ENCODE results near the gene NECTIN2.
A peak's percentile ranks its signal among the peaks of the same experiment; 100 is the strongest.
"Not testable (repeated sequence)": the region's sequence is repeated elsewhere in the genome, so short reads cannot be mapped to it uniquely, and the experiment has no call there.

The NECTIN2 gene

DNA sequence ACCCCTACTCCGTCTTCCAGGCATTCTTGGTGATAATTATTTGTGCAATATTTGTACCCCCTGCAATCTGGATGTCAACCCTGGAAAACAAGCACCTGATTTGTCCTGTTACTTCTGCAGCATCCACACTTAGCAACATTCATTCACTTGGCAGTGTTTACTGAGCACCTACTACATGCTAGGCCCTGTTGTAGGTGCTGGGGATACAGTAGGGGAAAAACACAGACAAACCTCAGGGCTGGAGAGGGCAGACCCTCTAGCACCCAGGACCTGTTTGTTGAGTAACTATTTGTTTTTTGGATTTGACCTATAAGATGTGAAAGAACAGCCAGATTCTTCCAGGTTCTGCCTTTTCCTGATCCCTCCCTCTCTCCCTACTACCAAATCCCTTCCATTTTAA lies 9.5 kb downstream of the NECTIN2 start:
- DNase-seq, result no peak

DNA sequence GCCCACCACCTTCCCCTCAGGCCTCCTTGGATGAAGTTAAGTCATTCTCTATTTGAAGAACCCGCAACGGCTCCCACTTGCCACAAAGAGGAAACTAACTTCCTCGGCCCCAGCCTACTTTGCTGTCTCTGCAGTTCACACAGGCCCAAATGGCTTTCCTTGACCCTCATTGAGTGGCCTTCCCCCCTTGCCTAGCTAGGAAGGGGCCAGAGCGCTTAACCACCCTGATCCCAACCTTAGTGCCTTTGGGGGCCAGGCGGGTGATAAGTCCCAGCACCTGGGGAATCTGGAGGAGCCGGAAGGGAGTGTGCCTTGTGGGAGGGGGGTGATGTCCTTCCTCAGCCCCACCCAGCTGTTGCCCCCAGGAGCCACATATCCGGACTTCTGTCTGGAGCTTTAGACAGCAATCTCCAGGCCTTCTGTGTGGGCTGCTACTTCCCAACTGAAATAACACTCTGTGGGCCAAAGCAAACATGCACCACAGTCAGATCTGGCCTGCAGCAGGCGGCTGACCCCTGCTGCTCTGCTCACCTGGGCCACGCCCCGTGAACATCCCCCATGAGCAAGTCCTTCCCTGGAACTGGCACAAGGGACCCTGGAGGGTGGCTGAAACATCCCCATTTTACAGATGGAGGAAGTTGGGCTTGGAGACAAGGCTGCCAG lies 10.5 kb downstream of the NECTIN2 start:
- peak; percentile 85 for DNase-seq

DNA sequence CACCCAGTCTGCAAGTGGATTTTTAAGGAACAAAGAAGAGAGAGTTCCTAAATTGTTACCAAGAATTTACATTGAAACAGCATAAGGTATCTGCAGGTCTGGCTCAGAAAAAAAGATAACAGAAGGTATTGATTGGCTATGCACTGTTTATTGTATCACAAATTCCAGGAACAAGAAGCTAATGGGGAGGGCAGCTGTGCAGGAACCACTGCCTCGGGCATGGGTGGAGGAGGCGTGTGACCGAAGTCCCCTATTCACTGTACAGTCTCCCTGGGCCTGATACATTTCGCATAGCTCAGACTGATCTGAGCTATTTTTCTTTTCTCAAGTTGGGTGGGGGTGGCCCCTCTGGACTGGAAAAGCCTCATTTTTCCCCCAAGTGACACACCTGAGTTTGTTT lies 11.7 kb downstream of the NECTIN2 start:
- DNase-seq, result no peak

DNA sequence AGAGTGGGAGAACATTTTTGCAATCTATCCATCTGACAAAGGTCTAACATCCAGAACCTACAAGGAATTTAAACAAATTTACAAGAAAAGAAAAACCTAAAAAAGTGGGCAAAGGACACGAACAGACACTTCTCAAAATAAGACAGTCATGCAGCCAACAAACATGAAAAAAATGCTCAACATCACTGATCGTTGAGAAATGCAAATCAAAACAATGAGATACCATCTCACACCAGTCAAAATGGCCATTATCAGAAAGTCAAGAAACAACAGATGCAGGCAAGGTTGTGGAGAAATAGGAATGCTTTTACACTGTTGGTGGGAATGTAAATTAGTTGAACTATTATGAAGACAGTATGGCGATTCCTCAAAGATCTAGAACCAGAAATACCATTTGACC lies 15.5 kb downstream of the NECTIN2 start:
- DNase-seq, result not testable (repeated sequence)

DNA sequence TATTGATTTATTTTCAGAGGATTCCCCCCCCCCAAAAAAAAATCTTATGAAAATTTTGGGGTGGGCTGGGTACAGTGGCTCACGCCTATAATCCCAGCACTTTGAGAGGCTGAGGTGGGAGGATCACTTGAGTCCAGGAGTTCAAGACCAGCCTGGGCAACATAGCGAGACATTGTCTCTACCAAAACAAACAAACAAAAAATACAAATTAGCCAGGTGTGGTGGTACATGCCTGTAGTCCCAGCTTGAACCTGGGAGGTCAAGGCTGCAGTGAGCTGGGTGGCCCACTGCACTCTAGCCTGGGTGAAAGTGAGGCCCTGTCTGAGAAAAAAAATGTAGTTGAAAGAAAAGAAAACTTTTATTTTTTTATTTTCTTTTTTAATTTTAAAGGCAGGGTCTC lies 17.9 kb downstream of the NECTIN2 start:
- DNase-seq, result no peak

DNA sequence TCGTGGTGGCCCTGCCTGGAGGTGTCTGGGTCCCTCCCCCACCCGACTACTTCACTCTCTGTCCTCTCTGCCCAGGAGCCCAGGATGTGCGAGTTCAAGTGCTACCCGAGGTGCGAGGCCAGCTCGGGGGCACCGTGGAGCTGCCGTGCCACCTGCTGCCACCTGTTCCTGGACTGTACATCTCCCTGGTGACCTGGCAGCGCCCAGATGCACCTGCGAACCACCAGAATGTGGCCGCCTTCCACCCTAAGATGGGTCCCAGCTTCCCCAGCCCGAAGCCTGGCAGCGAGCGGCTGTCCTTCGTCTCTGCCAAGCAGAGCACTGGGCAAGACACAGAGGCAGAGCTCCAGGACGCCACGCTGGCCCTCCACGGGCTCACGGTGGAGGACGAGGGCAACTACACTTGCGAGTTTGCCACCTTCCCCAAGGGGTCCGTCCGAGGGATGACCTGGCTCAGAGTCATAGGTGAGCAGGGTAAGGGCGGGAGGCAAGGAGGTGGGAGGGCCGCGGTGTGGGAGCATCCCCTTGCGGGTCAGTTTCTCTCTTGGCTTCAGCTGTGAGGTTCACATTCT lies 19.2 kb downstream of the NECTIN2 start:
- no peak for DNase-seq

DNA sequence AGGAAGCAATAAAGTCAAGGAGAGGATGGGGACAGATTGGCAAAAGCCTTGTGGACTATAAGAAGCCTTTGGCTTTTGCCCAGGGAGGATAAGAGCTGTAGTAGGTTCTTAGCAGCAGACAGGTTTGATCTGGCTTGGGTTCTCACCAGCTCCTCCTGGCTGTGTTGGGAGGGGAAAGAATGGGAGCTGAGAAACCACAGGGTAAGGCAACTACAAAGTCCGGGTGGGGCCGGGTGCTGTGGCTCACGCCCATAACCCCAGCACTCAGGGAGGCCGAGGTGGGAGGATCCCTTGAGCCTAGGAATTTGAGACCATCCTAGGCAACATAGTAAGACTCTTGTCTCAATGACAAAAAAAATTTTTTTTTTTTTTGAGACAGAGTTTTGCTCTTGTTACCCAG lies 20.6 kb downstream of the NECTIN2 start:
- no peak for DNase-seq

DNA sequence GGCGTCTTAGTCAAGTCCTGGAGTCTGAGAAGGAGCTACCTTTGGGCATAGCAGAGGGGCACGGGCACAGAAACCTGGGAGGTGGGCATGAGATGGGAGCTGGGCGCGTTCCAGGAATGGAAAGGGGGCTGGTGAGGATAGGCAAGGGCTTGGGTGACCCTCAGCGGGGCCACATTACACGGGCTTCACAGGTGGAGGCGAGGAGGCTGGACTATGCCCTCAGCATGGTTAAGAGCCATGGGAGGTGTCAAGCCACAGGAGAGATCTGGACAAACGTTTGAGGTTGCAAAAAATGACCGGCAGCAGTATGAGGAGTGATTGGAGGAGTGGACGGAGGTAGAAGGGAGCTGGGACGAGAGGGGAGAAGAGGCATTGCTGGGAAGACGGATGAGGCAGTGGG lies 21.5 kb downstream of the NECTIN2 start:
- DNase-seq, result no peak

DNA sequence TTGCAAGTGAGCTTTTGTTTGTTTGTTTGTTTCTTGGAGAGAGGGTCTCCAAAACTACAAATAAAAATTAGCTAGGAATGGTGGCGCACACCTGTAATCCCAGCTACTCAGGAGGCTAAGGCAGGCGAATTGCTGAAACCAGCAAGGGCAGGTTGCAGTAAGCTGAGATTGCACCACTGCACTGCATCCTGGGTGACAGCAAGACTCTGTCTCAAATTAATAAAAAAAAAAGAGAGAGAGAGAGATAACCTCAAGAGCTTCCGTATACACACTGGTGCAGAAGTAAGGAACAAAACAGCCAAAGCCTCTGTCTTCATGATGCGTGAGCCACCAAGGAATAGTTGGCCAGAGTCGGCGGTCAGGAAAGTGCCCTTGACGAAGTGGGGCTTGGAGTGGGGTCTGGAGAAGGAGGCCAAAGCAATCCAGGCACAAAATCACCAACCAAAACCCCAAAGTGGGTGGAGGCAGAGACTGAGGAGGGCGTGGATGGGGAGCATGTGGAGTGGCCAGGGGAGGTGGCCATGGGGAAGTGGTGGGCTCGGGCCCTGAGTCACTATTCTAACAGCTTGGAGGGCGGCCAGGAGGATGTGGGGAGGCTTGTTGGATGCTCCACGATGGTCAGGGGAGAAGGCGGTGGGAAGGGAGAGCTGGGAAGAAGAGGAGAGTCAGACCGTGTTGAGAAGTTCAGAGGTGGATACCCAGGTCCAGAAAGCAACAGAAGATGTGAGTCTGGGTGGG lies 23.8 kb downstream of the NECTIN2 start:
- no peak for DNase-seq

DNA sequence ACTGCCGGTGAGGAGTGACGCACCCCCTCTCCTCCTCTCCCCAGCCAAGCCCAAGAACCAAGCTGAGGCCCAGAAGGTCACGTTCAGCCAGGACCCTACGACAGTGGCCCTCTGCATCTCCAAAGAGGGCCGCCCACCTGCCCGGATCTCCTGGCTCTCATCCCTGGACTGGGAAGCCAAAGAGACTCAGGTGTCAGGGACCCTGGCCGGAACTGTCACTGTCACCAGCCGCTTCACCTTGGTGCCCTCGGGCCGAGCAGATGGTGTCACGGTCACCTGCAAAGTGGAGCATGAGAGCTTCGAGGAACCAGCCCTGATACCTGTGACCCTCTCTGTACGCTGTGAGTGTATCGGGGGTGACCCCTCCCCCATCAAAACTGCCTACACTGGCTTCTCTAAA lies 25.7 kb downstream of the NECTIN2 start:
- no peak for DNase-seq

DNA sequence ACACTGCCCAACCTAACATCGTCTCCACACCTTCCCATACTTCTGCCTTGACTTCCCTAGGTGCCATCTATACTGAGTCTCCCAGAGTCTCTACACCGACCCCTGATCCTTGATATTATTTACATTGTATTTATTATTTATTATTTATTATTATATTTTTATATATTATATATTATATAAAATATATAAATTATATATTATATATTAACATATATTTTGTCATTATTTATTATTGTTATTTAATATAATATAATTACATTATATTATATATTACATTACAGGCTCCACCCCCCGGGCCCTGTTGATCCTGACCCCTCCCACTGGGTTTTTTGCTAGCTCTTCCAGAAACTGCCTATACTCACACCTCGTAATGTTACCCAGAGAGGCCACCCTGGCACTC lies 26.6 kb downstream of the NECTIN2 start:
- no peak for DNase-seq

DNA sequence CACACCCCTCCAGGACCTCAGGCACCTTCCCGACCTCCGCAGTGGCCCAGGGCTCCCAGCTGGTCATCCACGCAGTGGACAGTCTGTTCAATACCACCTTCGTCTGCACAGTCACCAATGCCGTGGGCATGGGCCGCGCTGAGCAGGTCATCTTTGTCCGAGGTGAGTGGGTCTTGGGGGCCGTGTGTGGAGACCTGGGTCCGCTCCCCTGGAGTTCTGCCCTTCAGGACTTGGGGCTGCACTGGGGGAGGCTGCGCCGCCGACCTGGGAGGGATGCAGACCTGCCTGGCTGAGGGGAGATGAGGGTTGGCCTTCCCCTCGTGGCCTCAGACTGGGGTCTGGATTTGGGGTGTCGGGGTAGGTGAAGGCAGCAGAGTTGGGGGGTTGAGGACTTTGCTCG lies 28.2 kb downstream of the NECTIN2 start:
- DNase-seq, result no peak

DNA sequence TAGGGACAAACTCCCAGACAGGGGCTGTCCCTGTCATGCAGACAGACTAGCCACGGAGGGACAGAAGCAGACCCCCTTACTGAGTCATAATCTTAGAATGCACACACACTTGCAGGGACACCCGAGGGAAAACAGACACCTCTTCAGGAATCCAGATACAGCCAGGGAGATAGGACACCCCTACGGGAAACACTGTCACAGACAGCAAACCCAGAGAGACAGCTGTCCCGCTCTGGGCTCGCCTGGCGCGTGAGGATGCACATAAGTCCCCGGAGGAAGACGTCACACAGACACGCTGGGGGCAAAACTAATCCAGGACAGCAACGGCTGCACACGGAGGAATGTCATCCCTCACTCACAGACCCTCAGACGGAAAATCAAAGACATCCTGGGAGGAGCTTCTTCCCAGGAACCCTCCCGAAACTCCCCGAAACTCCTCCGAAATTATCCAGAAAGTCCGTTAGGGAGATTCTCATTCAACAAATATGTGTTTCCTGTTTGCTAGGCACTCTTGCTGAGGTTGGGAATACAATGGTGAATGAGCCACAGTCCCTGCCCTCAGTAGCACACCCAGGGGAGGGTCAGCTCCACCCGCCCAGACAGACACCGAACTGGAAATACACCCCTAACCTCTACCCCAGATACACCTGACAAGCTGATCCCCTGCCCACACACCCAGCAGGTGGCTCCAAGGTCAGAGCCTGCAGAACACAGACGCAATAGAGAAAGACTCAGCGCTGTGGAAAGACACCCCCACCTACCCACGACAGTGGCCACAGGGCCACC lies 29.8 kb downstream of the NECTIN2 start:
- DNase-seq, result no peak

DNA sequence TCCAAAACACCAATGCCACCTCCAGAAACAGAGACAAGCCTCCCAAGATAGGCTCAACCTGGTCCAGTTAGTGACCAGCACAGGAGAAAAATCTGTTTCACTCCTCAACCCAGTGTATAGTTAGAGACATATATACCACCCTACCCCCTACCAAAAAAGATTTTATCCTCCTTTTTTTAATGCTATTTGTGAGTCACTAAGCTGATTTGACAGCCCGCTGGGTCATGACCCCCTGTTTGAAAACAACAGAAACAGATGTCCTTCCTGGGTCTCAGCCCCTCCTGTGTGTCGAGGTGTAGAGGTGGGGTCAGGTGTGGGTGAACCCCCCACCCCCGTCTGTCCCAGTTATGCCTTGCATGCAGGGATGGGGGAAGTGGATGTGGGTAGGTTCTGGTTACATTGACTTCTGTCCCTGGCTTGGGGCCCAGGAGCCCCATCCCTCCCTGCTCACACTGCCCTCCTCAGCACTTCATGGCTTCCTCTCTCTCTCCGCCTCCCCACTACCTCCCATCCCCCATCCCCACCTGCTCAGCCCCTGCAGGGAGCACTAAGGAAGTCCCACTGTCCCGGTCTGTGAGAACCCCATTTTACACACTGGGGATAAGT lies 30.9 kb downstream of the NECTIN2 start:
- DNase-seq, result no peak

DNA sequence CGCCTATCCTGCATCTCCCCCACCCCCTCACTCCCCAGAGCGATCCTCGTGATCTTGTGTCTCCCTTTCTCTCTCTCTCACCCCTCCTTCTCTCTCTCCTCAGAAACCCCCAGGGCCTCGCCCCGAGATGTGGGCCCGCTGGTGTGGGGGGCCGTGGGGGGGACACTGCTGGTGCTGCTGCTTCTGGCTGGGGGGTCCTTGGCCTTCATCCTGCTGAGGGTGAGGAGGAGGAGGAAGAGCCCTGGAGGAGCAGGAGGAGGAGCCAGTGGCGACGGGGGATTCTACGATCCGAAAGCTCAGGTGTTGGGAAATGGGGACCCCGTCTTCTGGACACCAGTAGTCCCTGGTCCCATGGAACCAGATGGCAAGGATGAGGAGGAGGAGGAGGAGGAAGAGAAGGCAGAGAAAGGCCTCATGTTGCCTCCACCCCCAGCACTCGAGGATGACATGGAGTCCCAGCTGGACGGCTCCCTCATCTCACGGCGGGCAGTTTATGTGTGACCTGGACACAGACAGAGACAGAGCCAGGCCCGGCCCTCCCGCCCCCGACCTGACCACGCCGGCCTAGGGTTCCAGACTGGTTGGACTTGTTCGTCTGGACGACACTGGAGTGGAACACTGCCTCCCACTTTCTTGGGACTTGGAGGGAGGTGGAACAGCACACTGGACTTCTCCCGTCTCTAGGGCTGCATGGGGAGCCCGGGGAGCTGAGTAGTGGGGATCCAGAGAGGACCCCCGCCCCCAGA lies 32.2 kb downstream of the NECTIN2 start:
- no peak for DNase-seq

DNA sequence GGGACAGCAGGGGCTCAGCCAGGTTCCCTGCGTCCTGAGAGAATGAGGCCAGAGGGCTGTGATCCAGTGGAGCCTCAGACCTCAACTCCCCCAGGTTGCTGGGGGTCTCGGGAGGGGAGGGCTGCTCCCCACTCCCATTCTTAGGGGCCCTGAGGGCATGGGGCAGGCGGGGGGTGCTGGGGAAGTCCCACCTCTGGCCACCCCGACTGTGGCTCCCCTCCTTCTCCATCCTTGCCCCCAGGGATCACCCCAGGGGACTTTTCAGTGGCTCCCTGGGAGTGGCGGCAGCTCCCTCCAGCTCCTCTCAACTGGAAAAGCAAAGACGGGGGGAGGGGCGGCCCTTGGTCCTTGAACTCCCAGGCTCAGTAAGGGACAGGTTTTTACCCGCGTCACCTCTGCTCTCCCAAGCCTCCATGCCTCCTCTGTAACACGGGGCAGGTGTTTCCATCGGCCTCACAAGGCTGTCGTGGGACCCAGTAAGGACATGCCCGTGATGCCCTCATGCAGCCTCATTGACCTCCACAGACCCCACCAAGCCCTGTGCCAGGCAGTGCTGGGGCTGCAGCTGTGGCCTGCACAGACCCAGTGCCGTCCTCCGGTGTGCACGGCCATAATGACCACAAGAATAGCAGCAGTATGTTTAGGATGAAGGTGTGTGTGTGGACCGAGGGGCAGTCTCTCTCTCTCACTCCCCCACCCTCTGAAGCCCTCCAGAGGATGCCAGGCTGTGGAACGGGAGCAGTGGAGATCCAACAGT lies 33.4 kb downstream of the NECTIN2 start:
- no peak for DNase-seq

DNA sequence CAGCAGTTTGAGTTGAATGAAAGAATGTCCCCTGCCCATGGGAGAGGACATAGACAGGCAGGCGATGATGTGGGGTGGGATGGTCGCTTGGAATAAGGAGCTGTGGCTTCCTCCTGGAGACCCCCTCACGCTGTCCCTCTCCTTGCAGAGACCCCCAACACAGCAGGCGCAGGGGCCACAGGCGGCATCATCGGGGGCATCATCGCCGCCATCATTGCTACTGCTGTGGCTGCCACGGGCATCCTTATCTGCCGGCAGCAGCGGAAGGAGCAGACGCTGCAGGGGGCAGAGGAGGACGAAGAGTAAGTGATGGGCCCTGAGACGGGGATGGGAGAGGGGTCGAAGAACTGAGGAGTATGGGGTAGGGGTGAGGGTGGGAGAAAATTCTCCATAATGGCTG lies 36.0 kb downstream of the NECTIN2 start:
- DNase-seq, result no peak

DNA sequence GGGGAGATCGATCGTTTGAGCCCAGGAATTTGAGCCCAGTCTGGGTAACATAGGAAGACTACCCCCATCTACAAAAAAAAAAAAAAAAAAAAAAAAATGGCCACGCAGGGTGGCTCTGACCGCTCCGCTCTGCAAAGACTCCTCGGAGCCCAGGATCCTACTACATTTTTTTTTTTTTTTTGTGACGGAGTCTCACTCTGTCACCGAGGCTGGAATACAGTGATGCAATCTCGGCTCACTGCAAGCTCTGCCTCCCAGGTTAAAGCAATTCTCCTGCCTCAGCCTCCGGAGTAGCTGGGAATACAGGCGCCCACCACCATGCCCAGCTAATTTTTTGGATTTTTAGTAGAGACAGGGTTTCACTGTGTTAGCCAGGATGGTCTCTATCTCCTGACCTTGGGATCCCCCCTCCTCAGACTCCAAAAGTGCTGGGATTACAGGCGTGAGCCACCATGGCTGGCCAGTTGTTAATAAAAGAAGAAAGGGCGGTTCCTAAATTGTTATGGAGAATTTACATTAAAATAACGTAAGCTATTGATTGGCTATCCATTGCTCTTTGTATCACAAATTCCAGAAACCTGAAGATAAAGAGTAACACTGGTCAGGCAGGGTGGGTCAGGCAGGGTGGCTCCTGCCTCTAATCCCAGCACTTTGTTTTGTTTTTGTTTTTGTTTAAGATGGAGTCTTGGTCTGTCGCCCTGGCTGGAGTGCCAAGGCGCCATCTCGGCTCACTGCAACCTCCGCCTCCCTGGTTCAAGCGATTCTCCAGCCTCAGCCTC lies 36.7 kb downstream of the NECTIN2 start:
- not testable (repeated sequence) for DNase-seq

DNA sequence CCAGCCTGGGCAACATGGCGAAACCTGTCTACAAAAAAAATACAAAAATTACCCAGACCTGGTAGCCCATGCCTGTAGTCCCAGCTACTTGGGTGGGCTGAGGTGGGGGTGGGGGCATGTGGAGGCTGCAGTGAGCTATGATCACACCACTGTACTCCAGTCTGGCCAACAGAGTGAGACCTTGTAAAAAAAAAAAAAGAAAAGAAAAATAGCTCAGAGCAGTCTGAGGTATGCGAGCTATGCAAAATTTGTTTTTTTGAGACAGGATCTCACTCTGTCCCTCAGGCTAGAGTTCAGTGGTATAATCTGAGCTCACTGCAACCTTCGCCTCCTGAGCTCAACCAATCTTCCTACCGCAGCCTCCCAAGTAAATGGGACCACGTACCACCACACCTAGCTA lies 37.8 kb downstream of the NECTIN2 start:
- DNase-seq, result no peak

DNA sequence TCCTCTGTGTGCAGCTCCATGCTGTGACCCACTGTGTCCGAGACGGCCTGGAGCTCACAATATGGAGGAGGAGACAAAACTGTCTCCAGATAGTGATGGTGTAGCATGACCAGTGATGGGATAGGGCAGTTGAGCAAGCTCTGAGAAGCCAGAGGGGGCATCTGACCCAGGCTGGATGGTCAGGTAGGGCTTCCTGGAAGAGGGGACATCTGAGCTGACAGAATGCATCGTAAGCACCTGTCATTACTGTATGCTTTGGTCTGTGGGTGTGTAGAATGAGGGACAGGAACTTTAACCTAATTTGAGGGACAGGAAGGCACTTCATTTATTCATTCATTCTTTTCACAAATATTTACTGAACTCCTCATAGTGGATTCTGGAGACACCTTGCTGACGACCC lies 38.5 kb downstream of the NECTIN2 start:
- no peak for DNase-seq

DNA sequence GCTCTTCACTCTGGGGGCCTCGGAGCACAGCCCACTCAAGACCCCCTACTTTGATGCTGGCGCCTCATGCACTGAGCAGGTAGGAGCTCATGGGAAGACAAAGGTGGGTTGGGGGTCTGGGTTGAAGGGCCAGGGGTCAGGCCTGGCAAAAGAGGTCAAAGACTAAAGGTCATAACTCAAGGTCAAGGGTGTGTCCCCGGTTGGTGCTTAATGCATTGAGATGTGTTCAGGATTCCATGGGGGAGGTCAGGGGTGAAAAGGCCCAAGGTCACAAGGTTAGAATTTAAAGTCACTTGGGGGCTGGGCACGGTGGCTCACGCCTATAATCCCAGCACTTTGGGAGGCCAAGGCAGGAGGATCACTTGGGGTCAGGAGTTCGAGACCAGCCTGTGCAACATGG lies 40.0 kb downstream of the NECTIN2 start:
- no peak for DNase-seq

Data from KG1 (cell line).